T-helper 2 cell treated with Interferon-gamma antibody and Interleukin-4, amounts not matched to agents 100 ng/mL and 5 ng/mL, for 36 hours (primary cell): ENCODE measurements around the gene ELP5. TPM values are rescaled to one million over a fixed set of nuclear protein-coding genes. Genes with fewer than 3 reads are reported as not detected.
"Not testable (repeated sequence)": the region's sequence is repeated elsewhere in the genome, so short reads cannot be mapped to it uniquely, and the experiment has no call there.

Source experiments
- intact Hi-C: fragments of 100-400 bp; cut with micrococcal nuclease; formaldehyde crosslinking; loops from one replicate; pipeline ENCODE4 v1.15.1; 2023
- total RNA-seq: library from RNA; stranded (reverse); gene quantifications from 2 replicates; pipeline ENCODE4 v1.2.3, GENCODE V29; 2022

Gene ELP5
- total RNA-seq, 1 donor from 2014 or later: 57.8 TPM

DNA sequence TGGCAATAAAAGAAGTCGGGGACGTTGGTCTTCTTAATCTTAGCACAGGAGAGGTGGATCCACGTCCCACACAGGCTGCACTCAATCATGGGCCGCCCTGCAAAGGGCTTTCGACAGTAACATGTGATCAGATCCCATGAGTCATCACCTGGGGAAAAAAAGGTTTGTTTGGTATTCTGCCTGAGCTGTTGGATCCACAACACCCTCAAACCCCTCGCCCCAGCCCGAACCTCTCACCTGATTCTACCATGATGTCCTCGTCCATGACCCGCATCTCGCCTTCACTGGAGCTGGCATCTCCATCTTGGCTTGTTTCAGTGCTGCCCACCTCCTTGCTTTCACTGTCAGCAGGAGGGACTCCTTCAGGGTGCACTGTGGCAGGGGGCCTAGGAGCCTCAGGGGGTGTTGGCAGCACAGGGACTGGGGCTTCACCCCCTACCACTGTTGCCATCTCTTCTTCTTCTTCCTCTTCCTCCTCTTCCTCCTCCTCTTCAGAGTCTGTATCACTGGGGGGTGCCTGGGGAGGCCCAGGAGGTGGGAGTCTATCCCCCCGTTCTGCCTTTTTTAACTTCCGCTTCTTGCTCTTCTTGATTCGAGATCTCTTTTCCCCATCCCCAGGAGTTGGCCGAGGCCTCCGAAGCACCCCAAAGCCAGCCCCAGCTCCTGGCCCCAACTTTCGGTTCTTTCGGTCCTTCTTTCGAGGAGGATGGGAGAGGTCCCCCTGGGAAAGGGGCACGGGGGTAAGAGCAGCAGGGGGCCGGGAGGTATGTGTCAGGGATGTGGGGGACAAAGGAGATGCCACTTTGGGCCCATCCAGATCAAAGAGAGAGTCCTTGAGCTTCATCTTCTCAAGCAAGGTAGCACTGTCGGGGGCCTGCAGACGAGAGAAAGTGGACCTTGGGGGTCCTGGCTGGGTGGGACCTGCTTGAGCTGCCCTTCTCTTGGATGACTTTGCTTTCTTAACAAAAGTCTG, 16.0 kb upstream of the ELP5 start:
- intact Hi-C loops: loop anchor here (10.0 kb wide), 2 partner anchors 619 to 919 kb away; partner anchors contain the start of genes CYB5D1, NAA38, PER1 and TMEM88

GRCh38 chr17:7236808-7237207, 15.2 kb upstream of the ELP5 start:
- intact Hi-C loops: loop anchor here (10.0 kb wide), 2 partner anchors 618 to 918 kb away; partner anchors contain the start of genes CYB5D1, NAA38, PER1 and TMEM88

DNA sequence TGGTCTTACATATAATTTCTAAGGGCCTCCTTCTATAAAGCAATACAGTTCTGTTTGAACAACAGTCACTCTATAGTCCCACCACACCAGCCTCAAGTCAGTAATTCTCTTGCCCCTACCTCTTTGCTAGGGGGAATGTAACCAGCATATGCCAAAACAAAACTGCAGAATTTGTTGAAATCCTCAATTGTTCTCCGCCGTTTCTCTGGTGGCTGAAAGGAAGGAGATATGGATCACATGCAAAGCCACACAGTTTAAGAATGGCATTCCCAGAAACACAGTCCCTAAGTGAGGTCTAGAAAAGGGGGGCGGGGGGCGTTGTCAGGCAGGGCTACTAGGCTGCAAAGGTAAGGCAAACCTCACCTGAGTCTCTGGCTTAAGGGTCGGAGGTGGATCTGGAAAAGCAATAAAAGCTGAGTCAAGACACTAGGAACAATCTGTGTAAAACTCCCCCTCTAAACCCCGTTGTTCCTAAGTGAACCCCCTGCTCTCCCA, 14.7 kb upstream of the ELP5 start:
- intact Hi-C loops: loop anchor here (10.0 kb wide), 2 partner anchors 617 to 917 kb away; partner anchors contain the start of genes CYB5D1, NAA38, PER1 and TMEM88

- intact Hi-C loops: loop anchor here (1.0 to 10.0 kb wide), 5 partner anchors 224 to 917 kb away; partner anchors contain the start of genes CYB5D1, NAA38, PER1 and TMEM88
Observed at GRCh38 chr17:7237761-7238419, 14.1 kb upstream of the ELP5 start.

GRCh38 chr17:7238420-7239090, 13.5 kb upstream of the ELP5 start:
- intact Hi-C loops: loop anchor here (1.0 to 10.0 kb wide), 8 partner anchors 14 to 916 kb away; partner anchors contain the start of genes CYB5D1, EIF5A, ELP5 and NAA38

- intact Hi-C loops: loop anchor here (1.0 to 10.0 kb wide), 7 partner anchors 13 to 915 kb away; partner anchors contain the start of genes CYB5D1, EIF5A, ELP5 and NAA38
Observed at GRCh38 chr17:7239091-7240027, 12.7 kb upstream of the ELP5 start, which contains the start of gene PHF23. PHF23 (minus strand) TSS chr17:7239457; CDS start chr17:7239279, 178 bp downstream.

- intact Hi-C loops: no loop called here
Observed at GRCh38 chr17:7240375-7240774, 11.6 kb upstream of the ELP5 start.

DNA sequence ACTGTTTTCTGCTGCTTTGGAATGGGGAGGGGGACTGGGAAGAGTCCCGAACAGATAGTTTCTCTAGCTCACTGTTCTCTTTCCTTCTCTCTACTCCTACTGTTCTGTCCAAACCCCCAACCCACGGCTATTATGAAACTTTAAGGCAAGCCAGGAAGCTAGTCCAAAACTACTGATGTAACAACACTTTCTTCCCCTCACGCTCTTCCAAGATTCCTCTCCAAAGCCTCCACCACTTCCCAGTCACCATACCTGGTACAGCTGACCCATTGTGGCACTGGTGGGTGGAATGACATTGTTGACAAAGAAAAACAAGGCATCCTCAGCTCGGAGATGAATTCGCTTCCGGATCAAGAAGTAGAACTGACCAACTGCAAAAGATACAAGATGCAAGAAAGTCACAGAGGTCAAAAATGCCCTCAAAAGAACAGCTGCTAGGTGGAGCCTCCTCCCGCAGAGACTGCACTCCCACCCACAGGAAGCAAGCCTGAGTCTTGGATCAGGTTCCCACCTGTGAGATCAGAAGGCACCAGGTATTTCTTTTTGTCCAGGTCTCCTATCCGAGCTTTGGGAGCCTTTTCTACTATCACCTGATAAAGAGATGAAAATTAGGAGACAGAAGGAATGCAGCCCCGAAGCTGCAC, 10.8 kb upstream of the ELP5 start:
- intact Hi-C loops: no loop called here

- intact Hi-C loops: no loop called here
Observed at GRCh38 chr17:7241783-7242716, 10.0 kb upstream of the ELP5 start, which contains the start of gene GABARAP. GABARAP (minus strand) TSS chr17:7242449; CDS start chr17:7242330, 119 bp downstream.

GRCh38 chr17:7242717-7243452, 9.1 kb upstream of the ELP5 start:
- intact Hi-C loops: no loop called here

DNA sequence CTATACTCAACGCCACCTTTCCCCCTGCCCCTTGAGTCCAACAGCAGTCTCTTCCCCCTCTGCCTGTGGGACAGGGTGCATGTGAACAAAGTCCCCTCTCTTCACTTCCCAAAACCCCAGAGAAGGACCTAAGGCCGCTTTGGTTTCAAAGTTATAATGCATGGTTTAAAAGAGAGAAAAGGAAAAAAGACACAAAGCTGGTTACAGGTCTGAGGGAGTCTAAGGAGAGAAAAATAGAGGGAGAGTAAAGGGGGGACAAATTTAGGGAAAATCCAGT, 8.6 kb upstream of the ELP5 start:
- intact Hi-C loops: no loop called here

GRCh38 chr17:7243838-7244237, 8.2 kb upstream of the ELP5 start:
- intact Hi-C loops: not testable (repeated sequence)

- intact Hi-C loops: no loop called here
Observed at GRCh38 chr17:7246779-7247178, 5.2 kb upstream of the ELP5 start.

- intact Hi-C loops: no loop called here
Observed at GRCh38 chr17:7248796-7249195, 3.2 kb upstream of the ELP5 start.

GRCh38 chr17:7249214-7249613, 2.8 kb upstream of the ELP5 start:
- intact Hi-C loops: no loop called here

GRCh38 chr17:7249830-7250229, 2.2 kb upstream of the ELP5 start:
- intact Hi-C loops: loop anchor here (5.0 kb wide), 3 partner anchors 152 to 437 kb away; partner anchors contain the start of genes FGF11, TMEM102, TMEM256 and TP53
